ENCODE measurements around the gene GSDME.

DNA sequence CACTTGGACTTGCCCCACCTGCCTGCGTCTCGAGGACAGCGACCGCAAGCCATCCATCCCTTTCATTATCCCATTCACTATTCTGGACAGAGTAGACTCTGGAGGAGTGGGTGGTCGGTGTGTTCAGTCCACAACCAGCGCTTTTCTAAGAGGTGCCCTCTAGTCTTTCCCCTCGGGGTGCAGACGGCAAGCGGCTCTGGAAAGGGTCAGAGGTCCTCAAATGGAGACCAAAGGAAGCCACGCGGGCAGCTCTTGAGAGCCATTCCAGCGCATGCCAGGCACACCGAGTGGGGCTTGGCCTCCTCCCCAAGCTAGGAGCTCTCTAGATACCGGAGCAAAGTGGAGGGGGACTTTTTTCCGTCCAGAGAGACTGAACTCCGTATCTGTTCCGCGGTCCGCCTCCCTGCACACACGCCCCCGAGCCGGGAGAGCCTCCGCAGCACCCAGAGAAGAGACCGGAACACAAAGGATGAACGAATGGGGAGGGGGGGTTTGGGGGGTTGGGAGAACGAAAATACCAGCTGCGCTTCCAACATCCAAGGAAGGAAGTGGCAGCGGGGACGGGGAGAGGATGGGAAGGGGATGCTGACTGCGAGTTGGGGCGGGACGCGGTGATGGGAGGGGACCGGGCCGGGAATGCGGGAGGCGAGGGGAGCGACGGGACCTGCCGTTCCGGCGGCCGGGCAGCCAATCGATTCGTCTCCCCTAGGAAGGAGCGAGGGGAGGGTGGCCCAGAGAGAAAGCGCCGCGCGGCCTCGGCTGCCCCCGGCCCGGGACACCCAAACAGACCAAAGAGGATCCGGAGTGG lies 515 bp downstream of the GSDME start:
- TF ChIP-seq, protein P1, sequence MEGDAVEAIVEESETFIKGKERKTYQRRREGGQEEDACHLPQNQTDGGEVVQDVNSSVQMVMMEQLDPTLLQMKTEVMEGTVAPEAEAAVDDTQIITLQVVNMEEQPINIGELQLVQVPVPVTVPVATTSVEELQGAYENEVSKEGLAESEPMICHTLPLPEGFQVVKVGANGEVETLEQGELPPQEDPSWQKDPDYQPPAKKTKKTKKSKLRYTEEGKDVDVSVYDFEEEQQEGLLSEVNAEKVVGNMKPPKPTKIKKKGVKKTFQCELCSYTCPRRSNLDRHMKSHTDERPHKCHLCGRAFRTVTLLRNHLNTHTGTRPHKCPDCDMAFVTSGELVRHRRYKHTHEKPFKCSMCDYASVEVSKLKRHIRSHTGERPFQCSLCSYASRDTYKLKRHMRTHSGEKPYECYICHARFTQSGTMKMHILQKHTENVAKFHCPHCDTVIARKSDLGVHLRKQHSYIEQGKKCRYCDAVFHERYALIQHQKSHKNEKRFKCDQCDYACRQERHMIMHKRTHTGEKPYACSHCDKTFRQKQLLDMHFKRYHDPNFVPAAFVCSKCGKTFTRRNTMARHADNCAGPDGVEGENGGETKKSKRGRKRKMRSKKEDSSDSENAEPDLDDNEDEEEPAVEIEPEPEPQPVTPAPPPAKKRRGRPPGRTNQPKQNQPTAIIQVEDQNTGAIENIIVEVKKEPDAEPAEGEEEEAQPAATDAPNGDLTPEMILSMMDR (IDR thresholded peaks at IDR 0.05; ENCODE audit: insufficient read depth, low read length), result no peak
- TF ChIP-seq SPI1 (IDR thresholded peaks at IDR 0.05; ENCODE audit: borderline replicate concordance, low read depth), result no peak

Data from HL-60 (cell line).